GM12872 (cell line): ENCODE results near the gene C16orf86.

Source experiments
- CTCF ChIP-seq: IDR thresholded peaks from 3 replicates; pipeline ENCODE4 v1.5.1; 2011; ENCODE audit warnings: low read depth, mild to moderate bottlenecking, low read length, moderate library complexity; ENCODE audit not compliant: insufficient read depth

The C16orf86 gene

DNA sequence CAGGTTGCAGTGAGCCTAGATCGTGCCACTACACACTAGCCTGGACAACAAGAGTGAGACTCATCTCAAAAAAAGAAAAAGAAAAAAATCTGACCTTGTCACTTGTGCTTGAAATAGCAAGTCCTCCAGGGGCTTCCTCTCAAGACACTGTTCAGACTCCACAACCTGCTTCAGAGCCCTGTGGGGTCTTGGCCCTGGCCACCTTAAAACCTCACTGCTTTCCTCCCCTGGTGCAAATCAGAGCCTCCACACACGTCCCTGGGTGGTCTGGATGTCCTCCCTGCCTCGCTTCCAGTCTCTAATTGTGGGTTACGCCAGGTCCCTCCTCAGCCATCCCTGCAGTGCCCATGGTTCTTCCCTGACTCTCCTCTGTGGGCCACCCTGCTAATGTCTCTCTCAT, 11.3 kb upstream of the C16orf86 start:
- TF ChIP-seq CTCF: no peak

DNA sequence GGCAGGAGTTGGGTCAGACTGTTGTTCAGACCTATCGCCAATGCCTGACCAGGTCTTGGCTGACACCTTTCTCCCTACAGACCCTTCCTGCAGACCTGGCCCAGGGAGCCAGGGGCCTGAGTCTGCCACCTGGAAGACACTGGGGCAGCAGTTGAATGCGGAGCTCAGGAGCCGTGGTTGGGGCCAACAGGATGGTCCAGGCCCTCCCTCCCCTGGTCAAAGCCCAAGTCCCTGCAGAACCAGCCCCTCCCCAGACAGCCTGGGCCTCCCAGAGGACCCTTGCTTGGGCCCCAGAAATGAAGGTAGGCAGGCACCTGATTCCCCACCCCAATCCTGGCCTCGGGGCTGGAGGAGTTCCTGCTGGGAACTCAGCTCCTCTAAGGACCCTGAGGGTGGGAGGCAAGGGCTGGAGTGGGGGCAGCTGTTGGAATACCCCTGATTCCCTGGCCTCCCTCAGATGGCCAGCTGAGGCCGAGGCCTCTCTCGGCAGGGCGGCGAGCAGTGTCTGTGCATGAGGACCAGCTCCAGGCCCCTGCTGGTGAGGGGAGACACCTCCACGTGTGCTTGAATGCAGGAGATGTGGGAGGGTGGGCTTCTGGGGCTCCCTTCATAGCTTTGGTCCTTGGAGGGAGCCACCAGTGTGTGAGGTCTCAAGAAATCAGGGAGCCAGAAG, 10.1 kb upstream of the C16orf86 start:
- TF ChIP-seq CTCF: no peak

- no peak for TF ChIP-seq CTCF
These were observed 9.5 kb upstream of the C16orf86 start for GRCh38 chr16:67657017-67657608.

GRCh38 chr16:67657751-67658518, 8.7 kb upstream of the C16orf86 start:
- no peak for TF ChIP-seq CTCF

GRCh38 chr16:67658849-67659674, 7.6 kb upstream of the C16orf86 start:
- TF ChIP-seq CTCF: no peak

- TF ChIP-seq CTCF: no peak
These were observed 6.7 kb upstream of the C16orf86 start, which contains the start of gene ACD for GRCh38 chr16:67659675-67660563. ACD (minus strand) TSS chr16:67660260; CDS start chr16:67660220, 40 bp downstream.
